ENCODE results near the gene EFCAB7. TPM values are rescaled to one million over a fixed set of nuclear protein-coding genes. Genes with fewer than 3 reads are reported as not detected.
"Not testable (repeated sequence)": the region's sequence is repeated elsewhere in the genome, so short reads cannot be mapped to it uniquely, and the experiment has no call there.

EFCAB7 gene
- total RNA-seq, 1 experiment from 2014 or later = 3.0 TPM

DNA sequence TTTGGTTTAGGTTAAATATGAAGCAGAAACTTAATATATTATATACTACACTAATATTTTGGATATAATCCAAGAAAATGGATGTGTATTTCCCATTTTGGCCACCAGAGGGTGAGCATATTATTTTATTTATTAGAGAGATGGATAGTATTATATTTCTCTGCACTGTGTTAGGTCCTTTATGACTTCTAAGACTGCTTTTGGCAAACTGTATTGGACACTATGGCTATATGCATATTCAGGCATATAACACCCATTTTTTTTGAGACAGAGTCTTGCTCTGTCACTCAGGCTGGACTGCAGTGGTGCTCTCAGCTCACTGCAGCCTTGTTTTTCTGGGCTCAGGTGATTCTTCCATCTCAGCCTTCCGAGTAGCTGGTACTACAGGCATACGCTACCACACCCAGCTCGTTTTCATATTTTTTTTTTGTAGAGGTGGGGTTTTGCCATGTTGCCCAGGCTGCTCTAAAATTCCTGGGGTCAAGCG is 52.1 kb downstream of the EFCAB7 start:
- H3K56ac ChIP-seq (ENCODE audit: insufficient read length, low read depth, low read length) = no peak overlapping the region
- no peak overlapping the region for H4K5ac ChIP-seq (ENCODE audit: insufficient read length, low read depth, low read length)
- H3K27ac ChIP-seq (ENCODE audit: insufficient read length, low read depth, low read length) = no peak overlapping the region
- no peaks in the 10 kb centered on the region for H3K79me2 ChIP-seq (ENCODE audit: insufficient read depth, low read length)
- H2AK5ac ChIP-seq (ENCODE audit: insufficient read length, low read length) = no peak overlapping the region
- H3K9ac ChIP-seq (ENCODE audit: extremely low read depth, insufficient read length, low read length) = no peak overlapping the region
- Mint-ChIP-seq H3K27ac (peak overlapping the region in 1 of 3 experiments; percentile 88; a peak in 2 of 7 replicates), H3K9me3 (peaks cover 6% of the 10 kb centered on the region in 2 experiments), H3K4me1 (peaks cover 14% of the 10 kb centered on the region in 2 experiments), H3K27me3 (ENCODE audit: low read depth) (no peaks in the 10 kb centered on the region), H3K4me3 (no peak overlapping the region), H3K36me3 (ENCODE audit: insufficient read depth in 1 of 3, low read depth in 3 of 3) (peaks cover 6 to 7% (median 6%) of the 10 kb centered on the region in 3 experiments; a peak in 6 of 7 replicates)
- no peak overlapping the region for H2BK120ac ChIP-seq (ENCODE audit: low read depth, low read length, poor library complexity, severe bottlenecking)
- H3K23ac ChIP-seq (ENCODE audit: insufficient read length, low read depth, low read length) = no peak overlapping the region
- H3K79me1 ChIP-seq (ENCODE audit: insufficient read depth, low read depth, low read length, poor library complexity, severe bottlenecking) = no peaks in the 10 kb centered on the region
- H4K8ac ChIP-seq (replicated peaks; ENCODE audit: insufficient read length, low read depth, low read length) = no peak overlapping the region
- no peaks in the 10 kb centered on the region for H3K27me3 ChIP-seq (ENCODE audit: insufficient read depth, low read length)
- no peak overlapping the region for H3K4ac ChIP-seq (ENCODE audit: low read depth, low read length)
- H2BK20ac ChIP-seq (ENCODE audit: low read depth, low read length, poor library complexity, severe bottlenecking) = no peak overlapping the region
- no peak overlapping the region for H3K4me2 ChIP-seq (ENCODE audit: insufficient read depth, insufficient read length, low read length)
- WGBS (ENCODE audit: extremely low coverage, insufficient read length, low lambda C conversion rate) = no CpG with 5 or more reads among the region's 4 CpGs
- no peak overlapping the region for H3K14ac ChIP-seq (ENCODE audit: insufficient read depth, low read length)
- no peaks in the 10 kb centered on the region for H3K23me2 ChIP-seq (ENCODE audit: insufficient read length, low read depth, low read length, poor library complexity, severe bottlenecking)
- H4K91ac ChIP-seq (ENCODE audit: insufficient read length, low read depth, low read length) = no peak overlapping the region
- peak; percentile 41 for DNase-seq
- H3K4me1 ChIP-seq (ENCODE audit: insufficient read depth, low read length) = peaks cover 4% of the 10 kb centered on the region; the same call in 1 of the 2 replicates
- H2AFZ ChIP-seq (ENCODE audit: low read length) = no peak overlapping the region
- H3T11ph ChIP-seq (ENCODE audit: low read length) = no peak overlapping the region
- H2BK5ac ChIP-seq (ENCODE audit: insufficient read length, low read length) = no peak overlapping the region
- no peaks in the 10 kb centered on the region for H4K20me1 ChIP-seq (ENCODE audit: control insufficient read depth, insufficient read depth, insufficient read length)
- no peak overlapping the region for H2BK12ac ChIP-seq (ENCODE audit: insufficient read length, low read depth, low read length)
- no peak overlapping the region for H3K18ac ChIP-seq (ENCODE audit: insufficient read length, low read depth, low read length)
- H3K9me3 ChIP-seq (ENCODE audit: control insufficient read depth, low read depth, low read length) = no peaks in the 10 kb centered on the region
- TF ChIP-seq, protein P1, sequence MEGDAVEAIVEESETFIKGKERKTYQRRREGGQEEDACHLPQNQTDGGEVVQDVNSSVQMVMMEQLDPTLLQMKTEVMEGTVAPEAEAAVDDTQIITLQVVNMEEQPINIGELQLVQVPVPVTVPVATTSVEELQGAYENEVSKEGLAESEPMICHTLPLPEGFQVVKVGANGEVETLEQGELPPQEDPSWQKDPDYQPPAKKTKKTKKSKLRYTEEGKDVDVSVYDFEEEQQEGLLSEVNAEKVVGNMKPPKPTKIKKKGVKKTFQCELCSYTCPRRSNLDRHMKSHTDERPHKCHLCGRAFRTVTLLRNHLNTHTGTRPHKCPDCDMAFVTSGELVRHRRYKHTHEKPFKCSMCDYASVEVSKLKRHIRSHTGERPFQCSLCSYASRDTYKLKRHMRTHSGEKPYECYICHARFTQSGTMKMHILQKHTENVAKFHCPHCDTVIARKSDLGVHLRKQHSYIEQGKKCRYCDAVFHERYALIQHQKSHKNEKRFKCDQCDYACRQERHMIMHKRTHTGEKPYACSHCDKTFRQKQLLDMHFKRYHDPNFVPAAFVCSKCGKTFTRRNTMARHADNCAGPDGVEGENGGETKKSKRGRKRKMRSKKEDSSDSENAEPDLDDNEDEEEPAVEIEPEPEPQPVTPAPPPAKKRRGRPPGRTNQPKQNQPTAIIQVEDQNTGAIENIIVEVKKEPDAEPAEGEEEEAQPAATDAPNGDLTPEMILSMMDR (conservative IDR thresholded peaks at IDR 0.05) = peak; percentile 95
- H2BK15ac ChIP-seq (ENCODE audit: low read depth, low read length) = no peak overlapping the region

- not testable (repeated sequence) for H2BK15ac ChIP-seq (ENCODE audit: low read depth, low read length); DNase-seq; H3K27ac Mint-ChIP-seq
Measured at GRCh38 chr1:63586326-63586725, 63.0 kb downstream of the EFCAB7 start.

More at GRCh38 chr1:63586326-63586725, 63.0 kb downstream of the EFCAB7 start:
- not testable (repeated sequence) for H3K27ac ChIP-seq (ENCODE audit: insufficient read length, low read depth, low read length); H3K23me2 ChIP-seq (ENCODE audit: insufficient read length, low read depth, low read length, poor library complexity, severe bottlenecking); H3K9ac ChIP-seq (ENCODE audit: extremely low read depth, insufficient read length, low read length); H3K27me3 ChIP-seq (ENCODE audit: insufficient read depth, low read length); H3K23ac ChIP-seq (ENCODE audit: insufficient read length, low read depth, low read length); H4K5ac ChIP-seq (ENCODE audit: insufficient read length, low read depth, low read length); H3K14ac ChIP-seq (ENCODE audit: insufficient read depth, low read length); H2BK120ac ChIP-seq (ENCODE audit: low read depth, low read length, poor library complexity, severe bottlenecking); H4K91ac ChIP-seq (ENCODE audit: insufficient read length, low read depth, low read length); H3K4me3 Mint-ChIP-seq; H3K9me3 Mint-ChIP-seq; H3K79me2 ChIP-seq (ENCODE audit: insufficient read depth, low read length); H3K36me3 Mint-ChIP-seq (ENCODE audit: insufficient read depth in 1 of 3, low read depth in 3 of 3); H3K4me2 ChIP-seq (ENCODE audit: insufficient read depth, insufficient read length, low read length); H3K18ac ChIP-seq (ENCODE audit: insufficient read length, low read depth, low read length); H3K79me1 ChIP-seq (ENCODE audit: insufficient read depth, low read depth, low read length, poor library complexity, severe bottlenecking); H3T11ph ChIP-seq (ENCODE audit: low read length); H4K8ac ChIP-seq (replicated peaks; ENCODE audit: insufficient read length, low read depth, low read length); H2BK12ac ChIP-seq (ENCODE audit: insufficient read length, low read depth, low read length); H4K20me1 ChIP-seq (ENCODE audit: control insufficient read depth, insufficient read depth, insufficient read length); H3K4me1 ChIP-seq (ENCODE audit: insufficient read depth, low read length); H3K56ac ChIP-seq (ENCODE audit: insufficient read length, low read depth, low read length); H2BK5ac ChIP-seq (ENCODE audit: insufficient read length, low read length); H2AK5ac ChIP-seq (ENCODE audit: insufficient read length, low read length); H3K27me3 Mint-ChIP-seq (ENCODE audit: low read depth); H2BK20ac ChIP-seq (ENCODE audit: low read depth, low read length, poor library complexity, severe bottlenecking); H2AFZ ChIP-seq (ENCODE audit: low read length); H3K9me3 ChIP-seq (ENCODE audit: control insufficient read depth, low read depth, low read length); H3K4me1 Mint-ChIP-seq; H3K4ac ChIP-seq (ENCODE audit: low read depth, low read length)
- WGBS (ENCODE audit: extremely low coverage, insufficient read length, low lambda C conversion rate) = no CpG with 5 or more reads among the region's 1 CpG
